ENCODE measurements around the gene CCDC60.

CCDC60 gene

DNA sequence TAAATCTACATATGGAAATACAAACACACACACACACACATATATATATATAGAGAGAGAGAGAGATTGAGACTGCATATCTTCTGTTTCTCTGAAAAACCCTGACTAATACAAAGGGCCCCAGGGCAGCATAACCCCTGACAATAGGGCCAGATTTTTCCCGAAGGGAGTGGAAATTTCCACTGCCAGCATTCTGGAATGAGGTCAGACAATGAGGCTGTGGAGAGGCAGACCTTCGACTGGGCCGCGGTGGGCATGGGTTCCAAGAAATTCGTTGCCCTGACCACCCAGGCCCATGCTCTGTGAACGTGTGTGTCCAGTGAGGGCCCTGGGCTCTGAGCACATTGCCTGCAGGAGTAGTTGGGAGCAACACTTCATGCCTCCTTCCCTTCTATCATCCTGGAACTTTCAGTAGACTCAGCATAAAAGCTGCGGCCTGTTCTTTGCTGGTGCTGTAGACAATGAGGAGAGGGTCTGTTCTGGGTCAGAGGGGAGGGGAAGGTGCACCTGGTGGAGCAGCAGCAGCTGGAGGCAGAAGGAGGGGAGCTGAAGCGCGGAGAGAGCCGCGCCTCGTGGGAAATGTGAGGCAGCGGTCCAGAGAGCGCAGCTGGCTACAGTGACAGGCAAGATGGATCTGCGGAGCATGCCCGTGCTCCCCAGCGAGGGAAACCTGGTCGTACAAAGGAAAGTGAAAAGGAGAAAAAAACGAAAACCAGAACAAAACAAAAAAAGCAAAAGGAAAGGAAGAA, 25.6 kb upstream of the CCDC60 start:
- H3K9ac ChIP-seq (ENCODE audit: low read depth, low read length) = peak overlapping the region; percentile 53; the same call in 1 of the 2 replicates
- H3K36me3 ChIP-seq (ENCODE audit: insufficient read depth, low read depth, low read length) = no peaks in the 10 kb centered on the region
- H3K4me3 ChIP-seq (ENCODE audit: low read length) = no peak overlapping the region
- no peaks in the 10 kb centered on the region for H3K9me3 ChIP-seq (ENCODE audit: insufficient read depth, low read depth, low read length)
- peaks cover 6% of the 10 kb centered on the region; the same call in 1 of the 2 replicates for H3K4me1 ChIP-seq (ENCODE audit: insufficient read depth, low read length)
- H3K27ac ChIP-seq (ENCODE audit: low read length) = no peak overlapping the region
- no peaks in the 10 kb centered on the region for H3K27me3 ChIP-seq (ENCODE audit: insufficient read depth, low read length)

DNA sequence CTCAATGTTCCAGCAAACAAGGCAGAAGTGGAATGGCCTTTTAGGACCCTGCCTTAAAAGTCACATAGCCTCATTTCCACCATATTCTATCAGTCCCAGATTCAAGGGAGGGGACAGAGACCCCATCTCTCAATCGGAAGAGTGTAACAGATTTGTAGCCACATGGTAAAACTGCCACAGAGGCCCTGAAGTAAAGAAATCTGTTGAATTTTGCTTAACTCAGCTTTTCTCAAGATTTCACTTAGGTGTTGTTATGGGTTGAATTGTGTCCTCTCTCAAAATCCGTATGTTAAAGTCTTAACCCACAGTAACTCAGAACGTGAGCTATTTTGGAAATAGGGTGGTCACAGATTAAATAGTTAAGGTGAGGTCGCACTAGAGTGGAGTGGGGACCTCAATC, 22.7 kb upstream of the CCDC60 start:
- H3K36me3 ChIP-seq (ENCODE audit: insufficient read depth, low read depth, low read length) = no peaks in the 10 kb centered on the region
- peaks cover 6% of the 10 kb centered on the region; the same call in 1 of the 2 replicates for H3K4me1 ChIP-seq (ENCODE audit: insufficient read depth, low read length)
- no peak overlapping the region for H3K9ac ChIP-seq (ENCODE audit: low read depth, low read length)
- H3K27ac ChIP-seq (ENCODE audit: low read length) = no peak overlapping the region
- no peaks in the 10 kb centered on the region for H3K27me3 ChIP-seq (ENCODE audit: insufficient read depth, low read length)
- no peak overlapping the region for H3K4me3 ChIP-seq (ENCODE audit: low read length)
- no peaks in the 10 kb centered on the region for H3K9me3 ChIP-seq (ENCODE audit: insufficient read depth, low read depth, low read length)

GRCh38 chr12:119312904-119313303, 21.6 kb upstream of the CCDC60 start:
- H3K9me3 ChIP-seq (ENCODE audit: insufficient read depth, low read depth, low read length) = no peaks in the 10 kb centered on the region
- no peaks in the 10 kb centered on the region for H3K36me3 ChIP-seq (ENCODE audit: insufficient read depth, low read depth, low read length)
- H3K4me1 ChIP-seq (ENCODE audit: insufficient read depth, low read length) = peaks cover 6% of the 10 kb centered on the region; the same call in 1 of the 2 replicates
- no peak overlapping the region for H3K9ac ChIP-seq (ENCODE audit: low read depth, low read length)
- H3K4me3 ChIP-seq (ENCODE audit: low read length) = no peak overlapping the region
- no peak overlapping the region for H3K27ac ChIP-seq (ENCODE audit: low read length)
- H3K27me3 ChIP-seq (ENCODE audit: insufficient read depth, low read length) = no peaks in the 10 kb centered on the region

- no peak overlapping the region for H3K4me3 ChIP-seq (ENCODE audit: low read length)
- H3K9me3 ChIP-seq (ENCODE audit: insufficient read depth, low read depth, low read length) = no peaks in the 10 kb centered on the region
- no peaks in the 10 kb centered on the region for H3K36me3 ChIP-seq (ENCODE audit: insufficient read depth, low read depth, low read length)
- no peaks in the 10 kb centered on the region for H3K27me3 ChIP-seq (ENCODE audit: insufficient read depth, low read length)
- H3K9ac ChIP-seq (ENCODE audit: low read depth, low read length) = no peak overlapping the region
- H3K27ac ChIP-seq (ENCODE audit: low read length) = no peak overlapping the region
- no peaks in the 10 kb centered on the region; the same call in 1 of the 2 replicates for H3K4me1 ChIP-seq (ENCODE audit: insufficient read depth, low read length)
Measured at GRCh38 chr12:119314290-119314689, 20.2 kb upstream of the CCDC60 start.

GRCh38 chr12:119319638-119320037, 14.9 kb upstream of the CCDC60 start:
- Histone ChIP-seq H3K27ac (ENCODE audit: low read length) (no peak overlapping the region), H3K4me1 (ENCODE audit: insufficient read depth, low read length) (no peaks in the 10 kb centered on the region), H3K27me3 (ENCODE audit: insufficient read depth, low read length) (no peaks in the 10 kb centered on the region), H3K9me3 (ENCODE audit: insufficient read depth, low read depth, low read length) (no peaks in the 10 kb centered on the region), H3K36me3 (ENCODE audit: insufficient read depth, low read depth, low read length) (no peaks in the 10 kb centered on the region), H3K4me3 (ENCODE audit: low read length) (no peak overlapping the region), H3K9ac (ENCODE audit: low read depth, low read length) (no peak overlapping the region)

DNA sequence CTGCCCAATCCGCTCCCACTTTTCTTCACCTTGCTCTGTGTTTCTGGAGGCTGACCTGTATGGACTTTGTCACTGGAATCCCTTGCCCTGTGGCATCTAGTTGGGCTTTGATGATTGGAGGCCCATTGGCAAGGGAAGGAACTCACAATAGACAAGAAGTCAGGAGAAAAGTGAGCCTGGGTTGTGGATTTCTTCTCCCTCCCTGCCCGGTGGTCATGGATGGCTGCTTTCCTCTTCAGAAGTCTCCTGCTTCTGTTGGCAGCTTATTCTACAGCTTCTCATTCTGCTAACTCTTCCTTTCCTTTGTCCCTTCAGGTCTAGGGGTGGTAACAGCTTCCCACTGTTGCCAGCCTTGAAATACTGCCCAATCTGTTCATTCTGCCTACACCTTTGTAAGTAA, 13.9 kb upstream of the CCDC60 start:
- Histone ChIP-seq H3K9ac (ENCODE audit: low read depth, low read length) (no peak overlapping the region), H3K4me3 (ENCODE audit: low read length) (no peak overlapping the region), H3K9me3 (ENCODE audit: insufficient read depth, low read depth, low read length) (no peaks in the 10 kb centered on the region), H3K27ac (ENCODE audit: low read length) (no peak overlapping the region), H3K27me3 (ENCODE audit: insufficient read depth, low read length) (no peaks in the 10 kb centered on the region), H3K4me1 (ENCODE audit: insufficient read depth, low read length) (no peaks in the 10 kb centered on the region), H3K36me3 (ENCODE audit: insufficient read depth, low read depth, low read length) (no peaks in the 10 kb centered on the region)

DNA sequence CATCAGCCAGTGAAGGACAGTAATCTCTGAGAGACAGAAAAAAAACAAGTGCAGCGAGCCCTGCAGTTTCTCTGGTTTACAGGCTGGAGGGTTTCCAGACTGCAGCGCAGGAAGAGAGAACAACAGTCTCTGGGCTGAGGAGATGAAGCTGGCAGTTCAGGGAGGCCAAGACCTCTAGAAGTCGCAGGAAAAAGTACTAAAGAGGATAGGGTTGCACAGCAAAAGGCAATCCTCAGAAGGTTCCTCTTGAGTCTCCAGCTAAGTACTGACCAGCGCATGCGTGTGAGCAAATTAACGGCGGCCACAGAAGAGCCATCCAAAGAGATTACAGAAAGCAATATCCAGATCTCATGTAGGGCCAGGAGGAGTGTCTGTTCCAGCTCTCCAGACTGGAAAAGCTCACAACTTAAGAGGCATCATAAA, 12.2 kb upstream of the CCDC60 start:
- no peak overlapping the region for H3K4me3 ChIP-seq (ENCODE audit: low read length)
- H3K27me3 ChIP-seq (ENCODE audit: insufficient read depth, low read length) = no peaks in the 10 kb centered on the region
- H3K27ac ChIP-seq (ENCODE audit: low read length) = no peak overlapping the region
- no peaks in the 10 kb centered on the region for H3K9me3 ChIP-seq (ENCODE audit: insufficient read depth, low read depth, low read length)
- no peak overlapping the region for H3K9ac ChIP-seq (ENCODE audit: low read depth, low read length)
- no peaks in the 10 kb centered on the region for H3K4me1 ChIP-seq (ENCODE audit: insufficient read depth, low read length)
- H3K36me3 ChIP-seq (ENCODE audit: insufficient read depth, low read depth, low read length) = no peaks in the 10 kb centered on the region

GRCh38 chr12:119325813-119326212, 8.7 kb upstream of the CCDC60 start:
- no peak overlapping the region for H3K4me3 ChIP-seq (ENCODE audit: low read length)

GRCh38 chr12:119326341-119326740, 8.2 kb upstream of the CCDC60 start:
- Histone ChIP-seq H3K27me3 (ENCODE audit: insufficient read depth, low read length) (peaks cover 6% of the 10 kb centered on the region), H3K4me1 (ENCODE audit: insufficient read depth, low read length) (no peaks in the 10 kb centered on the region), H3K4me3 (ENCODE audit: low read length) (no peak overlapping the region), H3K36me3 (ENCODE audit: insufficient read depth, low read depth, low read length) (no peaks in the 10 kb centered on the region), H3K9me3 (ENCODE audit: insufficient read depth, low read depth, low read length) (no peaks in the 10 kb centered on the region), H3K9ac (ENCODE audit: low read depth, low read length) (no peak overlapping the region), H3K27ac (ENCODE audit: low read length) (no peak overlapping the region)

More at GRCh38 chr12:119325813-119326212, 8.7 kb upstream of the CCDC60 start:
- no peaks in the 10 kb centered on the region for H3K36me3 ChIP-seq (ENCODE audit: insufficient read depth, low read depth, low read length)
- no peak overlapping the region for H3K27ac ChIP-seq (ENCODE audit: low read length)
- peaks cover under 1% of the 10 kb centered on the region for H3K27me3 ChIP-seq (ENCODE audit: insufficient read depth, low read length)
- no peaks in the 10 kb centered on the region for H3K4me1 ChIP-seq (ENCODE audit: insufficient read depth, low read length)
- no peak overlapping the region for H3K9ac ChIP-seq (ENCODE audit: low read depth, low read length)
- H3K9me3 ChIP-seq (ENCODE audit: insufficient read depth, low read depth, low read length) = no peaks in the 10 kb centered on the region

DNA sequence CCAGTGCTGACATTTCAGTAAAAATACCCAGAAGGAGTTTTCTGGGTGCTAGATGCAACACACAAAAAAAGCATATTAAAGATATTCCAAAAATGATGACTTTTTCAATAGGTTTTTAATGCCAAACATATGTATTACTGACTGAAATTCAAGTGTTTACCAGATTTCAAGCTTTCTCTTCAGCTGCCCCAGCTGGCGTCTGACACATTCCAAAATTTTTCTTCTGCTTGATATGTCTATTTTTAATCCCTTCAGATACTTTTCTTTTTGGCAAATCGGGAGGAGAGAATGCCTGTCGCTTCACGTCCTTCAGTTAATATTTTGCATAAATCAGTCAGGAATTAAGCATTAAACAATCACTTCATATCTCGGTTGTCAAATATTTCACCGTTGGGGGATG, 7.1 kb upstream of the CCDC60 start:
- no peaks in the 10 kb centered on the region for H3K9me3 ChIP-seq (ENCODE audit: insufficient read depth, low read depth, low read length)
- H3K27ac ChIP-seq (ENCODE audit: low read length) = no peak overlapping the region
- H3K36me3 ChIP-seq (ENCODE audit: insufficient read depth, low read depth, low read length) = no peaks in the 10 kb centered on the region
- H3K27me3 ChIP-seq (ENCODE audit: insufficient read depth, low read length) = peaks cover 15% of the 10 kb centered on the region
- H3K4me3 ChIP-seq (ENCODE audit: low read length) = no peak overlapping the region
- H3K9ac ChIP-seq (ENCODE audit: low read depth, low read length) = no peak overlapping the region
- H3K4me1 ChIP-seq (ENCODE audit: insufficient read depth, low read length) = no peaks in the 10 kb centered on the region

DNA sequence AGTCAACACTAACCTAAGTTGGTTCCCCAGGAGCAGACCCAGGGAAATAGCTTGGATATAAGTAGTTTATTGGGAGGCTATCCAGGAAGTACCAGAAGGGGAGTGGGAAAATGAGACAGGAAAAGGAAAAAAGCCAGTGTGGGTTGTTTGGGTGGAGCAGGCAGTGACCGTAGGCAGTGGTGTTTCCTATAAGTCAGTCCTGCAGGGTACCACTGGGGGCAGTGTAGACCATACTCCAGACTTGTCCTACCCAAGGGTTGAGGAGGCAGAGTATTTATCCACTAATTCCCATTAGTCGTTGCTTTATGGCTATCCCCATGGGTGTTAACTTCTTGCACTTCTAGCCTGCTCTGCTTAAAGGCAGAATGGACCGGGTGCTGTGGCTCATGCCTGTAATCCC, 6.4 kb upstream of the CCDC60 start:
- H3K9ac ChIP-seq (ENCODE audit: low read depth, low read length) = no peak overlapping the region
- peaks cover 20% of the 10 kb centered on the region for H3K27me3 ChIP-seq (ENCODE audit: insufficient read depth, low read length)
- H3K27ac ChIP-seq (ENCODE audit: low read length) = no peak overlapping the region
- no peaks in the 10 kb centered on the region for H3K36me3 ChIP-seq (ENCODE audit: insufficient read depth, low read depth, low read length)
- H3K9me3 ChIP-seq (ENCODE audit: insufficient read depth, low read depth, low read length) = no peaks in the 10 kb centered on the region
- no peak overlapping the region for H3K4me3 ChIP-seq (ENCODE audit: low read length)
- H3K4me1 ChIP-seq (ENCODE audit: insufficient read depth, low read length) = no peaks in the 10 kb centered on the region

DNA sequence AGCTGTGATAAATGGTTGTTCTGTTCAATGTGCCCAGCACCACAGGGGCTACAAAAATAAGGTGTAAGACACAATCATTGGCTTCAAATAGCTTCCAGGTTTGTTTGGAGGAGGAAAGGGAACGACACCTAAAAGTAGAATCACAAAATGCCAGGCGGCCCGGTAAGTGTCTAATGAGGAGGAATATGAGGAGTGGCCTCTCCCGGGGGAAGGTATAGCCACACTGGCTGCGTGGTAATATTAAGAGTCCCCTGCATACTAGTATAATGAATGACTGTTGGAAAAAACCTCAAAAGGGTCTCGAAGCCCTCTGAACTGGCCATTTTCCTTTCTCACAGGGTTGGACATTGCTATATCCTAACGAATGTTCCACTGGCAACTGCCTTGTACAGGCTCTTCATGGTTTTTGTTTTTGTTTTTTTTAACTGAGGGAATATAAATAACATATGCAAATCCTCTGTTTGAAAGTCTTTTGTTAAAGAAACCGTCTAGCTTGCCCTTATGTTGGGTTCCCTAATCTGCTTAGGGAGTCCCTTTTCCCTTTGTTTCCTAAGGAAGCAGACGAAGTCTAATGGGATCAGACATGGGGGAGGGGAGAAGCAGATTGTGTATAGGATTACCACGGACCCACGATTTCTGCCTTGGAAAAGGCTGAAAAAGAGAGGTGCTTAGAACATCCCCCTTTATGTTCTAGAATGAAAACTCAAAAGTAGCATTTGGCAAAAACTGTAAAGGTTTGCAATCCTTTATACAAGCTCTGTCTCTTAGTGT, 4.2 kb downstream of the CCDC60 start:
- H3K4me3 ChIP-seq (ENCODE audit: low read length) = 0 out of 2 replicates have a peak overlapping the region, but pooled peaks have one; percentile 3
- H3K9me3 ChIP-seq (ENCODE audit: insufficient read depth, low read depth, low read length) = no peaks in the 10 kb centered on the region
- no peak overlapping the region for H3K9ac ChIP-seq (ENCODE audit: low read depth, low read length)
- H3K27me3 ChIP-seq (ENCODE audit: insufficient read depth, low read length) = peaks cover 74% of the 10 kb centered on the region
- no peaks in the 10 kb centered on the region for H3K36me3 ChIP-seq (ENCODE audit: insufficient read depth, low read depth, low read length)
- no peak overlapping the region for H3K27ac ChIP-seq (ENCODE audit: low read length)
- peaks cover 7% of the 10 kb centered on the region for H3K4me1 ChIP-seq (ENCODE audit: insufficient read depth, low read length)

All from iPS-20b (cell line).